ENCODE measurements around the gene STOM. TPM values are rescaled to one million over a fixed set of nuclear protein-coding genes. Genes with fewer than 3 reads are reported as not detected.

STOM gene
- total RNA-seq, 1 donor from 2014 or later: 25.1 TPM

GRCh38 chr9:121348221-121348620, 21.8 kb downstream of the STOM start:
- no peak for DNase-seq

GRCh38 chr9:121345070-121345469, 25.0 kb downstream of the STOM start:
- no peak for DNase-seq

GRCh38 chr9:121344184-121344583, 25.9 kb downstream of the STOM start:
- DNase-seq: no peak

- DNase-seq: no peak
These were observed 29.2 kb downstream of the STOM start for GRCh38 chr9:121340676-121341392.

- DNase-seq: no peak
These were observed 30.6 kb downstream of the STOM start for GRCh38 chr9:121339437-121339836.

- DNase-seq: no peak
These were observed 33.4 kb downstream of the STOM start for GRCh38 chr9:121336665-121337064.

- no peak for DNase-seq
These were observed 35.9 kb downstream of the STOM start for GRCh38 chr9:121333950-121334773.

GRCh38 chr9:121331992-121332685, 37.9 kb downstream of the STOM start:
- DNase-seq: no peak

- no peak for DNase-seq
These were observed 38.5 kb downstream of the STOM start for GRCh38 chr9:121331549-121331948.

GRCh38 chr9:121328876-121329681, 41.0 kb downstream of the STOM start:
- DNase-seq: no peak

GRCh38 chr9:121328476-121328875, 41.6 kb downstream of the STOM start:
- no peak for DNase-seq

GRCh38 chr9:121326901-121327613, 43.0 kb downstream of the STOM start:
- no peak for DNase-seq

GRCh38 chr9:121326130-121326838, 43.8 kb downstream of the STOM start:
- no peak for DNase-seq

- no peak for DNase-seq
These were observed 44.7 kb downstream of the STOM start for GRCh38 chr9:121325387-121325786.

- DNase-seq: no peak
These were observed 45.3 kb downstream of the STOM start for GRCh38 chr9:121324755-121325154.

GRCh38 chr9:121324316-121324715, 45.7 kb downstream of the STOM start:
- no peak for DNase-seq

- DNase-seq: no peak
These were observed 46.5 kb downstream of the STOM start for GRCh38 chr9:121323449-121324151.

- DNase-seq: no peak
These were observed 47.2 kb downstream of the STOM start for GRCh38 chr9:121322737-121323448.

GRCh38 chr9:121322037-121322736, 47.9 kb downstream of the STOM start:
- DNase-seq: no peak
